Fibroblast of the aortic adventitia (primary cell): Measurements from ENCODE around the gene ZNF674. TPM values are rescaled to one million over a fixed set of nuclear protein-coding genes. Genes with fewer than 3 reads are reported as not detected.

Experiments
- DNase-seq: peaks from one replicate; pipeline ENCODE4 v3.0.0-alpha.2; 2010; ENCODE audit warnings: low read depth
- H3K4me3 ChIP-seq: 2 replicates; pipeline ENCODE4 v1.5.1; 2011; ENCODE audit warnings: low read depth, mild to moderate bottlenecking, control low read depth, low read length, moderate library complexity
- total RNA-seq: library from RNA; depleted of rRNA; stranded (reverse); fragments of >200 nt; gene quantifications from 2 replicates; pipeline ENCODE4 v1.2.3, GENCODE V29; 2012; ENCODE audit warnings: low replicate concordance
- TF ChIP-seq, protein P1 (sequence below): IDR thresholded peaks from 2 replicates; pipeline ENCODE4 v1.5.1; 2011; ENCODE audit warnings: mild to moderate bottlenecking, low read length, control low read depth, inconsistent platforms; ENCODE audit not compliant: insufficient read depth

The ZNF674 gene
- total RNA-seq = 5.2 and 6.0 TPM in 2 replicates

DNA sequence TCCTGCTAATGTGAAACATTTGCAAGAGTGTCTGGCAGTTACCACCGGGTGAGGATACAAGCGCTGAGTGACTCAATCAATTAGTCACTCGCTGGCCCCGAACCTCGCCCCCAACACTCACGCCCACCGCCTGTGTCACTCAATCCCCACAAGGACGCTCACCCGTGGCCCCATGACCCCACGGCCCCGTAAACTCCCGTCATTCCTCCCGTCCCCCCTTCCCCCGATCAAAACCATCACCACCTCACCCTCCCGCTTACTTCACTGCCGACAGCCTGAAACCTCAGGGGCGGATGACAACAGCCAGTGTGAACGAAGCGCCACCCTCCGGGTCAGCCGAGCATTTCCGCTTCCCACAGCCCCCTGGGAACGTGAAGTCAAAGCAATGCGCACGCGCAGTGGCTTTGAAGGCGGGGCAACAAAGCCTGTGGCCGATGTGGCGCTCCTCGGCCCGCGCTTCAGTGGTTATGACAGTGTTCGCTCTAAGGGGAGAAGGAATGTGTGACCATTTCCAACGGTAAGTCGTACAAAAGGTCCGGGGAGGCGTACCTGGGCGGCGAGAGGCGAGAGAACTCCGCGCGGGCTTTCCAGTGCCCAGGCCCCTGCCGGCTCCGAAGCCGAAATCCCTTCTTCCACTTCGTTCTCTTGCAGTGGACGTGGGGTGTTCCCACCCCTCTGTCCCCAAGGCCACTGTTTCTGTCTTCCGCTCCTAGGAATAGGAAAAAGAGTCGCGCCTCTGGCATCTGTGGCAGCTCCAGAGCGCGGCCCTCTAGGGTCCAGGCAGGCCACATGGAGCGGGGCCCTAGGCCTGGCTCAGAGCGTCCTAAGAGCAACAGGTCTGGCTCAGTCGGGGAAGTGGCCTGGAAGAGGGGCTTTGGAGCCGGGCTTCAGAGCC, at the start of gene ZNF674:
Gene ZNF674, minus strand, starts transcription at position 311 of the 895 bp plus-strand sequence. CDS start 3,334 bp downstream, outside the sequence.
- H3K4me3 ChIP-seq = peak within 1 kb of the TSS; percentile 80
- TF ChIP-seq, protein P1, sequence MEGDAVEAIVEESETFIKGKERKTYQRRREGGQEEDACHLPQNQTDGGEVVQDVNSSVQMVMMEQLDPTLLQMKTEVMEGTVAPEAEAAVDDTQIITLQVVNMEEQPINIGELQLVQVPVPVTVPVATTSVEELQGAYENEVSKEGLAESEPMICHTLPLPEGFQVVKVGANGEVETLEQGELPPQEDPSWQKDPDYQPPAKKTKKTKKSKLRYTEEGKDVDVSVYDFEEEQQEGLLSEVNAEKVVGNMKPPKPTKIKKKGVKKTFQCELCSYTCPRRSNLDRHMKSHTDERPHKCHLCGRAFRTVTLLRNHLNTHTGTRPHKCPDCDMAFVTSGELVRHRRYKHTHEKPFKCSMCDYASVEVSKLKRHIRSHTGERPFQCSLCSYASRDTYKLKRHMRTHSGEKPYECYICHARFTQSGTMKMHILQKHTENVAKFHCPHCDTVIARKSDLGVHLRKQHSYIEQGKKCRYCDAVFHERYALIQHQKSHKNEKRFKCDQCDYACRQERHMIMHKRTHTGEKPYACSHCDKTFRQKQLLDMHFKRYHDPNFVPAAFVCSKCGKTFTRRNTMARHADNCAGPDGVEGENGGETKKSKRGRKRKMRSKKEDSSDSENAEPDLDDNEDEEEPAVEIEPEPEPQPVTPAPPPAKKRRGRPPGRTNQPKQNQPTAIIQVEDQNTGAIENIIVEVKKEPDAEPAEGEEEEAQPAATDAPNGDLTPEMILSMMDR = peak; percentile 35
- DNase-seq = peak; percentile 89

DNA sequence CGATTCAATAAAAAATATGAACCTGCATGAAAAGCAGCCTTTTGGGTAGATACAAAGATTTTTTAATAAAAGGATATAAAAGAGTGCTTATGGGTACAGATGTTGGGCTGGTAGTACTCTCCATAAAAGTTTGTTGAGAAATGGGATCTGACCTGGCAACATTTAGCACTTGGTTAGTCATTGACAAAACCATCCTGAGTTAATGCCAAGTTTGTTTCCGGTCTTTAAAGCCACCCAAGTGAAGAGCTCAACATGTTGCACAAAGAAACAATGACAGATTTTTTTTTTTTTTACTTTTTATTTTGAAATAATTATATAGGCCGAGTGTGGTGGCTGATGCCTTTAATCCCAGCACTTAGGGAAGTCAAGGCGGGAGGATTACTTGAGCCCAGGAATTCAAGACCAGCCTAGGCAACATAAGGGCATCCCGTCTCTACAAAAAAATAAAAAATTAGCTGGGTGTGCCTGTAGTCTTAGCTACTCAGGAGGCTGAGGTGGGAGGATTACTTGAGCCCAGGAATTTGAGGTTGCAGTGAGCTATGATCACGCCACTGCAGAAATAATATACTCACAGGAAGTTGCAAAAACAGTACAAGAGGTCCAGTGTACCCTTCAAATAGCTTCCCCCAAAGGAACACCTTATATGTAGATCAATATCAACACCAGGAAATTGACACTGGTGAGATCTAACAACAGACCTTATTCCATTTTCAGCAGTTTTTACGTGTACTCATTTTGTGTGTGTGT, 44.9 kb upstream of the ZNF674 start:
- DNase-seq = peak; percentile 80
- H3K4me3 ChIP-seq = no peak overlapping the region
- TF ChIP-seq, protein P1 = no peak

DNA sequence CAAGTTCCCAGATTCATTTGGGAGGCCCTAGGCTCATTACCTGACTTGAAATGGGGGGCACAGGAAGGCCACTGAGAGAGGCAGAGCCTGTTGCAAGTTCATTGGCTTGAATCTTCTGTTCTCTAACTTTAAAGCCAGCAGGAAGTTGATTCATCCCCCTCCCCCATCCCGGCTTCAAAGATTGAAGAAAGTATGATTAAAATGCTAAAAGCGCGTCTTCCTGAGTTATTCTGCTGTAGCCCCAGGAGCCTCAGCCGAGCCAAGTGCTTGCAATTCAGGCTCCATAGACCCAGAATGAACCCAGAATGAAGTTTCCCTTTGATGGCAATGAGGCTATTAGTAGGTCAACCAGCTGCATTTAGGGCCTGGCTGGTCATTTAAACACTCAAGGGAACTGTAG, 43.0 kb upstream of the ZNF674 start:
- H3K4me3 ChIP-seq = peak overlapping the region; percentile 22
- peak; percentile 83 for DNase-seq
- TF ChIP-seq, protein P1 = no peak

DNA sequence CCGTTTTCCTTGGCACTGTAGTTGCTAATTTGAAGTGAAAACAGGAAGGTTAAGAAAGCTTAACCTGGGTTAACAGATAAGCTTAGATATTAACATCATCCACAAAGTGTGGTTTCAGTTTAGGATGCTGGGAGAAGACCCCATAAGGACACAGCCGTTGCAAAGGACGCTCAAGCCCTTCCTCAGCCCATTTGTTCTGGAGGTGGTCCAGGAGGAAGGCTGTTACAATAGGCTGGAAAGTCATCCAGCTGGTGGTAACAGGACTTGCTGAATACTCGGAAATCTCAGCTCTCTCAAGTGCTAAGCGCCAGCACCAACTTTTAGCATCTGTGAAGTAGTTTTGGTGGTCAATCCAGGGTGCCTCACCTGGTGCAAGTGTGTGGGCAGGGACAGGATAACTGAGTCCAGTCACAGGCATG, 42.5 kb upstream of the ZNF674 start:
- TF ChIP-seq, protein P1 = no peak
- peak overlapping the region; percentile 22 for H3K4me3 ChIP-seq

DNA sequence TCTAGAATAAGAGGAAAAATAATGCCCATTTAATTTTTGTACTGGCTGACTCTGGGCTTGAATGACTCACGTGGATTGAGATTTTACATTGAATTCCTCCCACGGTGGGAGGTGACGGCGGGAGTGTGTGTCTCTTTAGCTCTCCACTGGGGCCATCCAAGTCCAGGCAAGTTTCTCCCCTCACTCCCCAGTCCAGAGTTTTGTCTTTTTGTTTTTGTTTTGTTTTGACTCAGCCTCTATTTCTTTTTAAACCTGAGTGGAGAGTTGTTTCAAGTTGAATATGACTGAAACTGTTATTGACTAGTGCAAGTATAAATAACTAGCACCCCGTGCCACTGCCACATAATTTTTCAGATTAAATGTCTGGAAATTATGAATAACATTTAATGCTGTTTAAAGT, 41.9 kb upstream of the ZNF674 start:
- DNase-seq = peak; percentile 57
- TF ChIP-seq, protein P1 = no peak
- no peak overlapping the region for H3K4me3 ChIP-seq

More for the DNA sequence above, 42.5 kb upstream of the ZNF674 start:
- DNase-seq = peak; percentile 56

DNA sequence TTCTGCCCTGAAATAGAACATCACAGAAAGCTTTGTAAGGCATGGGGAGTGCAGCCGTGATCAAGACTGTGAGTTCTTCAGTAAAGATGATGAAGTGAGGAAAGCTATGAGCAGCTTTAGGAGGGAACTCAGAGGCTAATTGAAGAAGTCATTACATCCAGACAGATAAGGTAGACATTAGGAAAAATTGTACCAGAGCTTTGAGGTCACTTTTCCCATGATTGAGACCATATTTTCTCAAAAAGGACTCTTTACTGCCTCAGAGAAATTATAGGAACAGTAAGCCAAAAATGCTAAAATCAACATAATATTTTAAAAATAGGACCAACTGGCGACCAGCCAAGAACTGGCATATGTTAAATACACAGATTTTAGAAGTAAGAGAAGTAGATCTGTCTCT, 39.5 kb upstream of the ZNF674 start:
- no peak for DNase-seq
- TF ChIP-seq, protein P1 = no peak
- H3K4me3 ChIP-seq = no peak overlapping the region
